Stimulated activated naive B cell treated with anti-CD40 and anti-IgM and Interleukin-4, amounts not matched to agents 10 μg/mL and 1 μg/mL and 100 μg/mL, for 72 hours (primary cell): ENCODE data around the gene PINLYP.
"Not testable (repeated sequence)": the region's sequence is repeated elsewhere in the genome, so short reads cannot be mapped to it uniquely, and the experiment has no call there.

Source experiments
- ATAC-seq, 2 donors: fragments of 150-1000 bp; cut with Tn5 transposase; replicated peaks; 2 replicates each; pipeline ENCODE4 v1.10.0; 2021; ENCODE audit warnings: moderate library complexity in 1 of 2
- DNase-seq: peaks from one replicate; pipeline ENCODE4 v3.0.0; 2021
- H3K27ac Mint-ChIP-seq: one replicate; pipeline ENCODE4 v1.8.0; 2022; ENCODE audit warnings: mild to moderate bottlenecking, mixed read lengths
- H3K27me3 Mint-ChIP-seq, 2 donors: one replicate each; pipeline ENCODE4 v1.8.0; 2022; ENCODE audit warnings: mixed read lengths in 2 of 2
- H3K36me3 Mint-ChIP-seq, 2 donors: one replicate each; pipeline ENCODE4 v1.8.0; 2022; ENCODE audit warnings: mixed read lengths in 2 of 2, mild to moderate bottlenecking in 1 of 2
- H3K4me1 Mint-ChIP-seq, 2 donors: one replicate each; pipeline ENCODE4 v1.8.0; 2022; ENCODE audit warnings: mixed read lengths in 2 of 2, mild to moderate bottlenecking in 1 of 2
- H3K4me3 Mint-ChIP-seq, 2 donors: one replicate each; pipeline ENCODE4 v1.8.0; 2022; ENCODE audit warnings: mild to moderate bottlenecking in 2 of 2, mixed read lengths in 2 of 2, moderate library complexity in 1 of 2
- H3K9me3 Mint-ChIP-seq, 2 donors: one replicate each; pipeline ENCODE4 v1.8.0; 2022; ENCODE audit warnings: mixed read lengths in 2 of 2, mild to moderate bottlenecking in 1 of 2

PINLYP gene

DNA sequence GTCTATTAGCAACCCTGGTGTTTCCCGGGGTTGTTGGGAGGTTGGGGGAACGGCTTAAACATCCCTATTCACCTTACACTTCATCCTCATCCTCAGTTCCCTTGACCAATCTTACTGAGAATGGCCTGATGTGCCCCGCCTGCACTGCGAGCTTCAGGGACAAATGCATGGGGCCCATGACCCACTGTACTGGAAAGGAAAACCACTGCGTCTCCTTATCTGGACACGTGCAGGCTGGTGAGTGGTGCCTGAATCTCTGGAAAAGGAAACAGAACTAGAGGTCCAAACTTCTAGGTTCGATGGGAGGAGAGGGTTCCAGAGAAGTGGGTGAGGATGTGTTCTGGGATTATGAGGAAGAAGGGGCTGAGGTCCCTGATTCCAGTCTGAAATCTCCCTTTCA is 5.9 kb downstream of the PINLYP start:
- no peak for DNase-seq
- Mint-ChIP-seq H3K27me3 (no peaks in the 10 kb centered on the region), H3K9me3 (no peaks in the 10 kb centered on the region), H3K4me1 (peaks cover 36 to 76% of the 10 kb centered on the region in 2 donors), H3K27ac (no peak overlapping the region), H3K36me3 (peaks cover 12 to 24% of the 10 kb centered on the region in 2 donors), H3K4me3 (peak overlapping the region; percentile 40 to 51)
- ATAC-seq: no peak

DNA sequence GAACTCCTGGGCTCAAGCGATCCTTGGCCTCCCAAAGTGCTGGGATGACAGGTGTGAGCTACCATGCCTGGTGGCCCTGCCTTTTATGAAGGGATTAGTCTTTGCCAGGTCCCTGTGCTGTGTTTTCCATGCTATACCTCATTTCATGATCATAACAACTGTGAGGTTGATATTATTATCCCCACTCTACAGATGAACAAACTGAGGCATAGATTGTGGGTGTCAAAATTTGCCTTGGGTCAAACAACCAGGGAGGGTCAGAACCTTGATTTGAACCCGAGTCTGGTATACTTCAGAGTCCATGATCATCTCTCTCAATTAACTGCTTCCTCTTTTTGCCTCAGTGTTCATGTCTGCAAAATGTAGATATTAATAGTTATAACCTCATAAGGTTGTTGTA is 6.9 kb downstream of the PINLYP start:
- Mint-ChIP-seq H3K4me1 (peaks cover 37 to 68% of the 10 kb centered on the region in 2 donors), H3K9me3 (no peaks in the 10 kb centered on the region), H3K27ac (no peak overlapping the region), H3K36me3 (peaks cover 12 to 26% of the 10 kb centered on the region in 2 donors), H3K4me3 (no peak overlapping the region), H3K27me3 (no peaks in the 10 kb centered on the region)
- no peak for DNase-seq
- ATAC-seq: no peak

DNA sequence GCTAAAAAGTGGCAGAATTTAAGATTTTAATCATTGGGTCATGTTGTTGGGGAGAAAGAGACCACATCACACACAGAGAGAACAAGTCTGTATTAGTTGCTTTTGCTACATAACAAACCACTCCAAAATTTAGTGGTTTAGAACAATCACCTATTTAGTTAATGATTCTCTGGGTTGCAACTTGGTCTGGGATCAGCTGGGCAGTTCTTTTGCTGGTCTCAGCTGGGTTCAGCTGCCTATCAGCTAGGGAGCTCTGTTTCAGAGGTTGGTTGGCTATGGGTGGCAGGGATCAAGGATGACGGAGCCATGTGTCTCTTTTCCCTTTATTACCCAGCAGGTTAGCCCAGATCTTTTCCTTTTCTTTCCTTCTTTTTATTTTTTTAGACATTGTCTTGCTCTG is 8.9 kb downstream of the PINLYP start:
- no peak overlapping the region for H3K4me3 Mint-ChIP-seq
- DNase-seq (no peak), ATAC-seq (no peak)
- H3K9me3 Mint-ChIP-seq: no peaks in the 10 kb centered on the region
- H3K27me3 Mint-ChIP-seq: no peaks in the 10 kb centered on the region
- peaks cover 31 to 60% of the 10 kb centered on the region in 2 donors for H3K4me1 Mint-ChIP-seq
- peaks cover 14 to 30% of the 10 kb centered on the region in 2 donors for H3K36me3 Mint-ChIP-seq
- peak overlapping the region; percentile 79 for H3K27ac Mint-ChIP-seq

DNA sequence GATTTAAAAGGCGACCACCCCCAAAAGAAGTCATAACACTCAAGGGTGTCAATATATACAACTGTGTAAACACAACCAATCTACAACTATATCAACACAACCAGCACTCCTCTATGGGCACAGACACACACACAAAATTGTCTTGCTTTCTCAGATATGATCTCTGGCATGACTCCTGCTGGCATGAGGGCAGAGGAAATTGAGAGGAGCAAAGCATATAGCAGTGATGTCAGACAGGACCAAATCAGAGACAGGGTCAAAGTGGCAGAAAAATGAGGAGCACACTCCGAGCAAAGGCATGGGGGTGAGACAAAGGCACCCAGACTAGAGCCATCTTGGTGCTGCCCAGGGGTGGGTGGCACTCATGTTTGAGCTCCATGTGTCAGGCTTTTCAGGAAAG is 10.7 kb downstream of the PINLYP start:
- H3K4me1 Mint-ChIP-seq: peaks cover 35 to 62% of the 10 kb centered on the region in 2 donors
- no peak overlapping the region for H3K4me3 Mint-ChIP-seq
- DNase-seq: no peak
- no peaks in the 10 kb centered on the region for H3K27me3 Mint-ChIP-seq
- no peaks in the 10 kb centered on the region for H3K9me3 Mint-ChIP-seq
- peaks cover 28 to 48% of the 10 kb centered on the region in 2 donors for H3K36me3 Mint-ChIP-seq
- no peak for ATAC-seq
- H3K27ac Mint-ChIP-seq: no peak overlapping the region

DNA sequence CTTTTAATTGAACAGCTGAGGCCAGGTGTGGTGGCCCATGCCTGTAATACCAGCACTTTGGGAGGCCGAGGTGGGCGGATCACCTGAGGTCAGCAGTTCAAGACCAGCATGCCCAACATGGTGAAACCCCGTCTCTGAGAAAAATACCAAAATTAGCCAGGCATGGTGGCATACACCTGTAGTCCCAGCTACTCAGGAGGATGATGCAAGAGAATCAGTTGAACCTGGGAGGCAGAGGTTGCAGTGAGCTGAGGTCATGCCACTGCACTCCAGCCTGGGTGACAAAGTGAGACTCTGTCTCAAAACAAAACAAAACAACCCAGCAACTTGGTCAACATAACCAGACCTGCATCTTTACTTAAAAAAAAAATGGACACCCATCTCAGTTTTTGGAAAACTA is 11.4 kb downstream of the PINLYP start:
- H3K4me1 Mint-ChIP-seq: peaks cover 31 to 55% of the 10 kb centered on the region in 2 donors
- not testable (repeated sequence) for DNase-seq, H3K27me3 Mint-ChIP-seq, ATAC-seq, H3K9me3 Mint-ChIP-seq, H3K27ac Mint-ChIP-seq, H3K4me3 Mint-ChIP-seq
- H3K36me3 Mint-ChIP-seq: peaks cover 28 to 49% of the 10 kb centered on the region in 2 donors

DNA sequence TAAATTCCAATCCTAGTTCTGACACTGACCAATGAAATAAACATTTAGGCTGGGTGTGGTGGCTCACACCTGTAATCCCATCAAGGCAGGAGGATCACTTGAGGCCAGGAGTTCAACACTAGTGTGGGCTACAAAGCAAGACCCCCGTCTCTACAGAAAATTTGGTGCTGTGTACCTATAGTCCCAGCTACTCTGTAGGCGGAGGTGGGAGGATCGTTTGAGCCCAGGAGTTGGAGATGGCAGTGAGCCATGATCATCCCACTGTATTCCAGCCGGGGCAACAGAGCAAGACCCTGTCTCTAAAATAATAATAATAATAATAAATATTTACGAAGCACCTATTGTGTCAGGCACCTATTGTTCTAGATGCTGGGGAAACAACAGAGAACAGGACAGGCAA is 13.7 kb downstream of the PINLYP start:
- DNase-seq: no peak
- H3K9me3 Mint-ChIP-seq: no peaks in the 10 kb centered on the region
- H3K27me3 Mint-ChIP-seq: no peaks in the 10 kb centered on the region
- H3K4me3 Mint-ChIP-seq: no peak overlapping the region
- peaks cover 36 to 53% of the 10 kb centered on the region in 2 donors for H3K4me1 Mint-ChIP-seq
- H3K27ac Mint-ChIP-seq: peak overlapping the region; percentile 87
- peaks cover 41 to 63% of the 10 kb centered on the region in 2 donors for H3K36me3 Mint-ChIP-seq
- no peak for ATAC-seq

DNA sequence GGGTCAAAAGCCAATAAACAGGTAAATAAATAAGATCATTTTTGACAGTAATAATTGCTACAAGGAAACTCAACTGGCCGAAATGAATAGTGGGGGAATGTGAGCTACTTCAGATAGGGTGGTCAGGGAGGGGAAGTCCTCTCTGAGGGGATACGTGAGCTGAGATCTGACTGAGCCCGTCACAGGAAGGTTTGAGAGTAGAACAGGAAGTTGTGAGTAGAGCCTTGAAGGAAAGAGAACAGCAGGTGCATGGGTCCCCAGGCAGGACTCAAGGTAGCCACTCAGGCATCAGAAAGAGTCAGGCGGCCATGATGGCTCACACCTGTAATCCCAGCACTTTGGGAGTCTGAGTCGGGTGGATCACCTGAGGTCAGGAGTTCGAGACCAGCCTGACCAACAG is 14.1 kb downstream of the PINLYP start:
- H3K4me3 Mint-ChIP-seq: no peak overlapping the region
- peaks cover 40 to 60% of the 10 kb centered on the region in 2 donors for H3K36me3 Mint-ChIP-seq
- ATAC-seq: peak; percentile 63
- no peaks in the 10 kb centered on the region for H3K9me3 Mint-ChIP-seq
- peak overlapping the region; percentile 87 for H3K27ac Mint-ChIP-seq
- H3K27me3 Mint-ChIP-seq: no peaks in the 10 kb centered on the region
- no peak for DNase-seq
- H3K4me1 Mint-ChIP-seq: peaks cover 33 to 49% of the 10 kb centered on the region in 2 donors

DNA sequence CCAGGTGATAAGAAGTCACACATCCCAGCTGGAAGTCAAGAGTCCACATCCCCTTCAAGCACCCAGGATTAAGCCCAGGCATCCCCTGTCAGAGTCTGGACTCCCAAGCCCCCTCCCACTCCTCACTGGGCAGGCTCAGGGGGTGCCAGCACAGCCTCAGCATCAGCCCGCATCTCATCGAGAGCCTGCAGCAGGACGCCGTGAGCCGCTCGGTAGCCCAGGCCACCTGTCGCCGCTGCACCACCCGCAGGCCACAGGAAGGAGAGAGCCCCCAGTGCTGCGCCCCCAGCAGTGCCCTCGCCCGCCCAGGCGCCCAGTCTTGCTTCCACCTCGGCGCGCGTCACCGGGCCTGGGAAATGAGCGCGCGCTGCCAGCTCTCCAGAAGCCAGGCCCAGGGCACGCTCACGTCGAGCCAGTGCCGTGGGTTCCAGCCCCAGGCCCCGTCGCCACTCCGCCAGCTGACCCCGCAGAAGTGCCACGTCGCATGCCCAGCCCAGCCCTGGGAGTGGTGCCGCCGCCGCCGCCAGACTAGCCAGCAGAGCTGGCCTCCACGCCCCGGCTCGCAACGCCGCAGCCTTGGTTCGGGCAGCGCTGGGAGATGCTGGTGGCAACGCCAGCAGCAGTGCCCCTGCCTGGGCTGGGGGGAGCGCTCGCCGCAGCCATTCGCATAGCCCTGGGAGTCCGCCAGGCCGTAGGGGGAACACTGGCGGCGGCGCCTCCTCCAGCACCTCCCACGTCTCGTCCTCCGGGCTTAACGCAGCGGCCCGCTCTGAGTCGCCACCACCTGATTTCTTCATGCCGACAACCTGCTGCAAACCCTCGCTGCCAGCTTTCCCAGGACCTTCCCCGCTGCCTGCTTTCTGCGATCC is 16.5 kb downstream of the PINLYP start:
- no peak overlapping the region for H3K4me3 Mint-ChIP-seq
- no peaks in the 10 kb centered on the region for H3K27me3 Mint-ChIP-seq
- no peak for DNase-seq
- no peaks in the 10 kb centered on the region for H3K9me3 Mint-ChIP-seq
- H3K36me3 Mint-ChIP-seq: peaks cover 40 to 49% of the 10 kb centered on the region in 2 donors
- no peak overlapping the region for H3K27ac Mint-ChIP-seq
- H3K4me1 Mint-ChIP-seq: peaks cover 24 to 53% of the 10 kb centered on the region in 2 donors
- no peak for ATAC-seq

DNA sequence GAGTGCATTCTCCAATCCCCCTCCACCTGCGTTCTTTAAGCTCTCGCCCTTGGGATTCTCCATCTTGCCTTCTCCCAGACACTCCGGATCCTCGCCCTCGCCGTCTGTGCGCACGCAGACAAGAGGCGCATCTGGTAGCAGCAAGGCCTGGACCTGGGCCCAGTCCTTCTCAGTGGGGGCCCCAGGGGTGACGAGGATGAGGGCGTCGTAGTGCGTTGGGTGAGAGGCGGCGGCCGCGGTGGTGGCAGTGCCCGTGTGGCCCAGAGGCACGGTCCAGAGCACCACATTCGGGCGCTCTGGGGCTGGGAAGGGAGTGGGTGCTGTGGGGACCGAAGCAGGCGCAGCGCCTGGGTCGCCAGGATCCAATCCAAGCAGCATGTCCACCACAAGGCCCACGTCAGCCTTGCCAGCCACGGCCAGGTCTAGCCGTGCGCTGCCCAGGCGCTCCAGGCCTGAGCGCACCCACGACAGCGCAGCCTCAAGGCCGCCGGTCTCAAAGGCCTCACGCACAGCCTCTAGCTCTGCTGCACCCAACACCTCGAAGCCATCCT is 17.3 kb downstream of the PINLYP start:
- no peaks in the 10 kb centered on the region for H3K9me3 Mint-ChIP-seq
- ATAC-seq: no peak
- H3K27ac Mint-ChIP-seq: no peak overlapping the region
- peaks cover 29 to 61% of the 10 kb centered on the region in 2 donors for H3K4me1 Mint-ChIP-seq
- no peak for DNase-seq
- H3K4me3 Mint-ChIP-seq: no peak overlapping the region
- H3K27me3 Mint-ChIP-seq: no peaks in the 10 kb centered on the region
- H3K36me3 Mint-ChIP-seq: peaks cover 40 to 52% of the 10 kb centered on the region in 2 donors

DNA sequence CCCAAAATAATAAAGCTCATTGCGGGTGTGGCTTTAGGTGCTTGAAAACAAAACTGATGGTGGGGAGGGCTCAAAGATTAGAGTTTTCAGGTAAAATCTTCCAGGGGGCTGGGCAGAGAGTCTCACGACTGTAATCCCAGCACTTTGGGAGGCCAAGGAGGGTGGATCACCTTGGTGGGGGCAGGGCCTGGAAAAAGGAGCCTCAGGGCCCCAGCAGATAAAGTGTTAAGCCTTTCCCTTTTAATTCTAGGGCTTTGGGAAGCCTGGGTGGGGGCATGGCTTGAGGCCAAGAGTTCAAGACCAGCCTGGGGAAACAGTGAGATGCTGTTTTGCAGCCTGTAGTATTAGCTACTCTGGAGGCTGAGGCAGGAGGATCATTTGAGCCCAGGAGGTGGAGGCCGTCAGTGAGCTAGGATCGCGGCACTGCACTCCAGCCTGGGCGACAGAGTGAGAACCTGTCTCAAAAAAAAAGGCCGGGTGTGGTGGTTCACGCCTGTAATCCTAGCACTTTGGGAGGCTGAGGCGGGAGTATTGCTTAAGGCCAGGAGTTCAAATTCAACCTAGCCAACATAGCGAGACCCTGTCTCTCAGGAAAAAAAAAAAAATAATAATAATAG is 18.6 kb downstream of the PINLYP start:
- ATAC-seq (no peak), DNase-seq (no peak)
- H3K27me3 Mint-ChIP-seq: no peaks in the 10 kb centered on the region
- H3K4me1 Mint-ChIP-seq: peaks cover 38 to 70% of the 10 kb centered on the region in 2 donors
- peaks cover 38 to 53% of the 10 kb centered on the region in 2 donors for H3K36me3 Mint-ChIP-seq
- H3K27ac Mint-ChIP-seq: no peak overlapping the region
- H3K9me3 Mint-ChIP-seq: no peaks in the 10 kb centered on the region
- H3K4me3 Mint-ChIP-seq: peak overlapping the region; percentile 65 to 99

DNA sequence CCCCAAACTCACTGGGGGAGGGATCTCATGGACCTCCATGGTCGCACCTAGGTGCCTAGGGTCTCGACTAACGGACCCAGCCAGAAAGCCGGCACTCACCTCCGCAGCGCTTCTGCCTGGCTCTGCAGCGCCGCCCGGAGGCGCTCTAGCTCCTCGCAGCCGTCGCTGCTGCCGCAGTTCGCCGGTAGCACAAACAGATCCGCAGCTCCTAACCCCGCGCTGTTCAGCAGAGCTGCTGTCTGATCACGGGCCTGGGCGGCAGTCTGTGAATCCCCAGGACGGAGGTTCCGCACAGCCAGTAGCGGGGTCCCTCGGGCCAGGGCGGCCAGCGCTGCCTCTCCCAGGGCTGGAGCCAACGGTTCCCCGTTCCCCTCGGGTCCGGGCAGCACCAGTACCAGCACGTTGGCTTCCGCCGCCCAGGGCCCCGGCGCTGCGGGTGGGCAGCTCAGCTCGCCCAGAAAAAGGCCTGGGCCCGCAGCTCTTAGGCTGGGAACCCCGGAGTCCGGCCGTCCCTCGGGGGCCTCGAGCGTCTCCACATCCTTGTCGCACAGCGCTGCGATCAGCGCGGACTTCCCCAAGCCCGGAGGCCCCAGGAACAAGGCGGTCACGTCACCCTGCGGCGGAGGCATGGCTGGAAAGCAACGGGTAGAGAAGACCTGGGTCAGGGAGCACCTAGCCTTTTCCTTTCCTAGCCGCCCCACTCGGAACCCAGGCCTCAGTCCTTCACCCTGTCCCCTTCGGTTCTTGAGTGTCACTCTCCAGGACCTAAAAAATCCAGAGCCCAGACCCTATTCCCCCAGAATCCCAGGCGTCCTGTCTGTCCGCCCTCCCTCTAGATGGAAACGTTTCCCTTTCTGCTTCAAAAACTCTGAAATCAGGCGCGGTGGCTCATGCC is 19.4 kb downstream of the PINLYP start:
- ATAC-seq (peak; percentile 48 to 59), DNase-seq (peak; percentile 58)
- Mint-ChIP-seq H3K27ac (peak overlapping the region; percentile 100), H3K36me3 (peaks cover 35 to 51% of the 10 kb centered on the region in 2 donors), H3K27me3 (no peaks in the 10 kb centered on the region), H3K9me3 (no peaks in the 10 kb centered on the region), H3K4me1 (peaks cover 34 to 64% of the 10 kb centered on the region in 2 donors), H3K4me3 (peak overlapping the region; percentile 99)

DNA sequence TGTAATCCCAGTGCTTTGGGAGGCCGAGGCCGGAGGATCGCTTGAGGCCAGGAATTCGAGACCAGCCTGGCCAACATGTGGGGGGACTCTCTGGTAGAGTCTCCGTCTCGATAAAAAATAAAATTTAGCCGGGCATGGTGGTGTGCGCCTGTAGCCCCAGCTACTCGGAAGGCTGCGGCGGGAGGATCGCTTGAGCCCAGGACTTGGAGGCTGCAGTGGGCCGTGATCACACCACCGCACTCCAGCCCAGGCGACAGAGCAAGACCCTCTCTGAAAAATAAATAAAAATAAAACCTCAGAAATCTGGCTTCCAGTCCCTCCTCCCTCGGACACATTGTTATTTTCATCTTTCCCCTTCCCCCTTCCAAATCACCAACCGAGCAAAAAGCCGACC is 20.0 kb downstream of the PINLYP start:
- Mint-ChIP-seq H3K9me3 (no peaks in the 10 kb centered on the region), H3K36me3 (peaks cover 30 to 49% of the 10 kb centered on the region in 2 donors), H3K4me1 (peaks cover 30 to 58% of the 10 kb centered on the region in 2 donors), H3K4me3 (peak overlapping the region; percentile 99), H3K27me3 (no peaks in the 10 kb centered on the region), H3K27ac (peak overlapping the region; percentile 100)
- DNase-seq (no peak), ATAC-seq (peak; percentile 39 to 41)

DNA sequence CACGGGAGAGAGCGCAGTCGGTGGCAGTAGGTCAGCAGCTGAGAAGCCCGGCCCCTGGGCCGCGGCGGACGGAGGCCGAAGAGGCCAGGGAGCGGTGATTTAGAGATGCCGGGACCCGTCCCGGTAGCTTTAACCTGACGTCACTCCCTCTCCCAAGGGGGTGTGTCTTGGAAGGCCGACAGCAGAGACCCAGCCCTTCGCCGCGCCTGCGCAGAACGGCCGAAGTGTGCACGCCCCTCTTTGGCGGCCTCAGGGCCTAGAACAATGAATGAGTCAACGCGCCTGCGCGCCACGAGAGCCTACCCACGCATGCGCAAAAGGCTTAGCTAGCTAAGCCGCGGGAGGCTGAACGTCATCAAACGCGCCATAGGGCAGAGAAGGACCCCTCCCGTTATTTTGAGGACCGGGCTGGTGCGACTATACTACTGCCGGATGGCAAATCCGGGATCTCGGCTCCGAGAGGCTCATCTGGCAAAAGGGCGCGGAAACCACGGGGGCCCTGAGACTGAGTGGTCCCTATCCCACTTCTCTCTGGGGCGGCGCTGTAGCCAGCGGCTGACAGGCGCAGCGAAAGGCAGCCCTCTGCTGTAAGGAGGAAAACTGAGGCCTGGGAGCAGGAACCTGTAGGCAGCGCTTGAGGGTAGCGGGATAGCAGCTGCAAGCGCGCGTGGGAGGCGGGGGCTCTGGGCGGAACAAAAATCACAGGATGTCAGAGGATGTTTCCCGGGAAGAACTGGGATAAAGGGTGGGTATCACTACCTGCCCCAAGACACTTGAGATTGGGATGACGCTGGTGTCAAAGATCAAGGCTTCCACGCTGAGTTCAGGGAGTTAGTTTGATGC is 20.6 kb downstream of the PINLYP start, which contains the start of the genes IRGQ and ZNF576:
Gene IRGQ, minus strand, starts transcription at position 136 of the 843 bp plus-strand sequence. CDS start 796 bp downstream, outside the sequence.
Gene ZNF576, plus strand, starts transcription at position 597 of the 843 bp plus-strand sequence. CDS start 514 bp downstream, outside the sequence.
- peak within 1 kb of the TSS; percentile 100 for H3K27ac Mint-ChIP-seq
- ATAC-seq (peak; percentile 83 to 88), DNase-seq (peak; percentile 99)
- H3K9me3 Mint-ChIP-seq: no peaks in the 10 kb centered on the region
- H3K4me3 Mint-ChIP-seq: peak within 1 kb of the TSS; percentile 99
- peaks cover 26 to 52% of the 10 kb centered on the region in 2 donors for H3K4me1 Mint-ChIP-seq
- peaks cover 24 to 44% of the 10 kb centered on the region in 2 donors for H3K36me3 Mint-ChIP-seq
- H3K27me3 Mint-ChIP-seq: no peaks in the 10 kb centered on the region
